GM19193 (cell line): Measurements from ENCODE around the gene HTRA1.

Experiments
- POLR2A ChIP-seq: IDR thresholded peaks from 4 replicates; pipeline ENCODE4 v1.6.1; 2011; ENCODE audit not compliant: insufficient read depth, insufficient read length; ENCODE audit errors: extremely low read depth

The HTRA1 gene

GRCh38 chr10:122494173-122494820 lies 32.9 kb downstream of the HTRA1 start:
- no peak for TF ChIP-seq POLR2A

- TF ChIP-seq POLR2A = no peak
Observed at GRCh38 chr10:122494833-122495232, 33.5 kb downstream of the HTRA1 start.

GRCh38 chr10:122495406-122496340 lies 34.3 kb downstream of the HTRA1 start:
- no peak for TF ChIP-seq POLR2A

- TF ChIP-seq POLR2A = no peak
Observed at GRCh38 chr10:122497241-122497640, 35.9 kb downstream of the HTRA1 start.

GRCh38 chr10:122498521-122498920 lies 37.2 kb downstream of the HTRA1 start:
- TF ChIP-seq POLR2A = no peak

- TF ChIP-seq POLR2A = no peak
Observed at GRCh38 chr10:122499012-122499411, 37.7 kb downstream of the HTRA1 start.

GRCh38 chr10:122499491-122499941 lies 38.2 kb downstream of the HTRA1 start:
- TF ChIP-seq POLR2A = no peak

GRCh38 chr10:122500194-122500593 lies 38.8 kb downstream of the HTRA1 start:
- no peak for TF ChIP-seq POLR2A

GRCh38 chr10:122500726-122501125 lies 39.4 kb downstream of the HTRA1 start:
- TF ChIP-seq POLR2A = no peak

- no peak for TF ChIP-seq POLR2A
Observed at GRCh38 chr10:122503012-122503411, 41.7 kb downstream of the HTRA1 start.

GRCh38 chr10:122503886-122504609 lies 42.7 kb downstream of the HTRA1 start:
- no peak for TF ChIP-seq POLR2A

GRCh38 chr10:122504610-122504950 lies 43.2 kb downstream of the HTRA1 start:
- TF ChIP-seq POLR2A = no peak

GRCh38 chr10:122505011-122505410 lies 43.7 kb downstream of the HTRA1 start:
- no peak for TF ChIP-seq POLR2A

GRCh38 chr10:122505885-122506645 lies 44.7 kb downstream of the HTRA1 start:
- no peak for TF ChIP-seq POLR2A

GRCh38 chr10:122507616-122508015 lies 46.3 kb downstream of the HTRA1 start:
- no peak for TF ChIP-seq POLR2A
